GM18519 (cell line): ENCODE data around the gene ACTN4.
"Not testable (repeated sequence)": the region's sequence is repeated elsewhere in the genome, so short reads cannot be mapped to it uniquely, and the experiment has no call there.

ENCODE experiments used
- ATAC-seq: cut with Tn5 transposase; IDR thresholded peaks from one replicate; pipeline ENCODE4 v1.9.1; 2021; ENCODE audit warnings: mild to moderate bottlenecking, moderate library complexity; ENCODE audit not compliant: unreplicated experiment, low FRiP score

ACTN4 gene

DNA sequence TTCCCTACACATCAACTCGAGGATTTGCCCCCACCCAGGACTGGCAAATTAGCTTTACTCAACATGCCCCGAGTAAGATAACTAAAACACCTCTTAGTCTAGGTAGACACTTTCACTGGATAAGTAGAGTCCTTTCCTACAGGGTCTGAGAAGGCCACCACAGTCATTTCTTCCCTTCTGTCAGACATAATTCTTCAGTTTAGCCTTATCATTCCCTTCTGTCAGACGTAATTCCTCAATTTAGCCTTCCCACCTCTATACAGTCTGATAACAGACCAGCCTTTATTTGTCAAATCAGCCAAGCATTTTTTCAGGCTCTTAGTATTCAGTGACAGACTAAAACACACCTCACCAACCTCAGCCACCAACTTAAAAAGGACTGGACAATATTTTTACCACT lies 106.3 kb downstream of the ACTN4 start:
- not testable (repeated sequence) for ATAC-seq

DNA sequence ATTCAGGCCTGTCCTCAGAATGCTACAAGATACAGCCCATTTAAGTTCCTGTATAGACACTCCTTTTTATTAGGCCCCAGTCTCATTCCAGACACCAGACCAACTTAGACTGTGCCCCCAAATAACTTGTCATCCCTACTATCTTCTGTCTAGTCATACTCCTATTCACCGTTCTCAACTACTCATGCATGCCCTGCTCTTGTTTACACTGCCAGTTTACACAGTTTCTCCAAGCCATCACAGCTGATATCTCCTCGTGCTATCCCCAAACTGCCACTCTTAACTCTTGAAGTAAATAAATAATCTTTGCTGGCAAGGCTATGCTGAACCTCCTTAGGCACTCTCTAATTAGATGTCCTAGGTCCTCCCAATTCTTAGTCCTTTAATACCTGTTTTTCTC lies 106.7 kb downstream of the ACTN4 start:
- ATAC-seq = not testable (repeated sequence)

DNA sequence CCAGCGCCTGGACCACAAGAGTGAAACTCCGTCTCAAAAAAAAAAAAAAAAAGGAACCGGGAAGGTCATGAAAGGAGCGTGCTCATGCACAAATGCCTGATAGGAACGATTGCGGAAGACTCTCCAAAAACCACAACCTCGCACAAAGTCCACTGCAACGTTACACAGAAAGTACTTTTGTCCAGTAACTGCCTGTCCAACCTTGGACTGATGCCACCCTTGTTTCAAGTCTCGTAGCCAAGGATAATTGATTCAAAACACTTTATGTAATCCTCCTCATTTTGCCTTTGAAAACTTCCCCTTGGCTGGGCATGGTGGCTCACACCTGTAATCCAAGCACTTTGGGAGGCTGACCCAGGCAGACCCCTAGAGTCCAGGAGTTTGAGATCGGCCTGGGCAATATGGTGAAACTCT lies 112.1 kb downstream of the ACTN4 start:
- ATAC-seq = no peak

GRCh38 chr19:38760805-38761517 lies 113.5 kb downstream of the ACTN4 start:
- not testable (repeated sequence) for ATAC-seq

- ATAC-seq = not testable (repeated sequence)
Observed at GRCh38 chr19:38761884-38762389, 114.5 kb downstream of the ACTN4 start.

- no peak for ATAC-seq
Observed at GRCh38 chr19:38763795-38764220, 116.4 kb downstream of the ACTN4 start.

DNA sequence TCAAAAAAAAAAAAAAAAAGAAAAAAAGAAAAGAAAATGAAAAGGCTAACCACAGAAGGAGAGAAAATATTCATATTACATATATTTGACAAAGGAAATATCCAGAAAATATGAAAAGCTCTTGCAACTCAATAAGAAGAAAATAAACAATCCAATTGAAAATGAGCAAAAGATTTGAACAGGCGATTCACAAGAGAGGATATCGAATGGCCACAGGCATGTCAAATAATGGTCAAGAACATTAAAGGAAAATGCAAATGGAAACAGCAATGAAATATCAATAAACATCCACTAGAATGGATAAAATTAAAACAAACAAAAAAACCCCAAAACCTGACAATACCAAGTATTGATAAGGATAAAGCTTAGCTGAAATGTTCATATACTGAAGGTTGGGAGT lies 117.8 kb downstream of the ACTN4 start:
- no peak for ATAC-seq

GRCh38 chr19:38766276-38767047 lies 119.0 kb downstream of the ACTN4 start:
- no peak for ATAC-seq

GRCh38 chr19:38769635-38770211 lies 122.3 kb downstream of the ACTN4 start:
- ATAC-seq = no peak

DNA sequence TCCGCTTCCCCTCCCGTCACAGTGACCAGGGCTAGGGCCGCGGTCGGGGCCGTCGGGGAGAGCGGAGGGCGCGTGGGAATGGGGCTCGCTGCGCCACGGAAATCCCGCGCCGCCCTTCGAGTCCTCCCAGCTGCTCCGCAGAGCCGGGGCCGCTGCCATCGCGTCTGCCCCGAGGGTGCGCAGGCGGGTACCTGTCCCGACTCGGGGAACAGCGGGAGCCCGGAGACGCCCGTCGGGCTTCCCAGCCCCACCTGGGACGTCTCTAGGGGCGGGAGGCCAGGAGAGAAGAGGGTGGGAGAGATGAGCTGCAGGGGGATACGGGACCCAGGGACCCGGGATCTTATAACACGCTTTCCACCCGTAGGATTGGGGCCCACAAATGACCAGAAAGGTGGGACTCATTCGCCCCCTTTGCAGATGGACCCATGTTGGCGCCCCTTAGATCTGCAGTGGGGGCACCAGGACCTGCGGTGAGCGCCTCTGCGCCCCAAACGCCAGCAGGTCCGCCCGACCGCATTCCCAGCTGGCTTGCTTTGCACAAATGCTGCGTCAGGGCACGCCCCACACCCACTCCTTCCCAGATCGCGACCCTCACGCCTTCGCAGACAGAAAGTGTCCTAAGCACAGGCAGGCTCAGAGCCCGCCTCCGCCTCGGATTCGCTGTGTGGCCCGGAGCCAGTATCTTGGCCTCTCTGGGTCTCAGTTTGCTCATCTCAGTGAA lies 122.9 kb downstream of the ACTN4 start:
- not testable (repeated sequence) for ATAC-seq

DNA sequence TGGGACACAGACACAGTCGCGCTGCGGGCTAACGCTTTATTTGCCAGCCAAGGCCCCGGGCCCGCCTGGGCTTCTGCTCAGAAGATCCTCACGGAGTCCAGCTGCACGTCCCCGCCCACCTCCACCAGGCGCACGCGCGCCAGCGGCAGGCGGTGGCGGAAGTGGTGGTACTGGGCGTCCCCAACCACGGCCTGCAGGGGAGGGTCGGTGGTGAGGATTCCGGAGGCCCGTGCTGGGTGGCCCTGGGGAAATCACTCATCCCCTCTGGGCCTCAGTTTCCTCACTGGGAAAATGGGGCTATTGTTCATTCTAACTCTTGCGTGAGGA lies 123.5 kb downstream of the ACTN4 start:
- not testable (repeated sequence) for ATAC-seq

DNA sequence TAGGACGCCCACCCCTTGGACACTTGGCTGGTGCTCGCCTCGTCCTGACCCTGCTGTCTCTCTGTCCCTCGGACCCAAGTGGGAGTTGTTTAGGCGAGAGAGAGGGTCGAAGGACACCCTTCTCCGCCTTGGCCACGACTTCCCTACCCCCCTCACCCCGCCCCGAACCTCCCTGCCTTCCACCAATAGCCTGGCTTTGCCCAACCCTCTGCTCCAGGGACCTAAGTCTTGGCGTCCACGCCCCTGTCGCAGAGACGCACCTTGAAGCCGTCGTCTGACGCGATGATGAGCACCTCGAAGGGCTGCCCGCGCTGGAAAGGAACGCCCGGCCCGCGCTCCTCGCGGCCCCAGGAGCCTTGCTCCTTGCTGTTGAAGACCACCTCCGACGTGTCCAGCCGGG lies 124.1 kb downstream of the ACTN4 start:
- ATAC-seq = not testable (repeated sequence)

DNA sequence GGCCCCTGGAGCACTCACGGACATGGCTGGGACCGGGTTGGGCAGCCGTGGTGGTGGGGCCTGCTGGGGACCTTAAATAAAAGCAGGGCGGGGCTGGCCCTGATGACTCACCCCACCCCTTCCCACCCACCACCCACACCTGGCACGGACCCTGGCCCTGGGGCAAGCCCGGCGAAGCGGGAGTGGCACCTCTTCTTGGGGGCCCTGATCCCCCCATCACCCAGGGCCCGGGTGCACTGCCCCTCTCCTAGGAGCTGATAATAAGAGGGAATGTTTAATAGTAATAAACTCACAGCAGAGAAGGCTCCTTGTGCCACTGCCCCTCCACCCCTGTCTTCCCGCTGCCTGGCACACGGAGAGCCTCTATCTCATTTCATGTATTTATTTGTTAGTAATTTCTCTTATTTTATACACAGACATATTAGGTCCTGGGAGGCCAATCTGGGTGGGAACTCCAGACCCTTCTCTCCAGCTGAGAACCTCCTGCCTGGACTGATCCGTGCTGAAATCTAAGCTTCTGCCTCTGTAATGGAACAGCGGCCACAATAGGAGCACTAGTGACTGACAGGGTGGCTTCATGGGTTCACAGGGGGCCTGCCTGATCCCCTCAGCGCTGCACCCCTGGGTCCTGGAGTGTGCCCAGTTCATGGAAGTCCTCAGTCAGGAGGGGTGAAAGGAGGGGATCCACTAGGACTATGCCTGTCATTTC lies 126.2 kb downstream of the ACTN4 start, which contains the start of gene LGALS7:
Gene LGALS7, minus strand, starts transcription at position 49 of the 709 bp plus-strand sequence. Its CDS starts 25 bp downstream, at position 24.
- ATAC-seq = no peak

DNA sequence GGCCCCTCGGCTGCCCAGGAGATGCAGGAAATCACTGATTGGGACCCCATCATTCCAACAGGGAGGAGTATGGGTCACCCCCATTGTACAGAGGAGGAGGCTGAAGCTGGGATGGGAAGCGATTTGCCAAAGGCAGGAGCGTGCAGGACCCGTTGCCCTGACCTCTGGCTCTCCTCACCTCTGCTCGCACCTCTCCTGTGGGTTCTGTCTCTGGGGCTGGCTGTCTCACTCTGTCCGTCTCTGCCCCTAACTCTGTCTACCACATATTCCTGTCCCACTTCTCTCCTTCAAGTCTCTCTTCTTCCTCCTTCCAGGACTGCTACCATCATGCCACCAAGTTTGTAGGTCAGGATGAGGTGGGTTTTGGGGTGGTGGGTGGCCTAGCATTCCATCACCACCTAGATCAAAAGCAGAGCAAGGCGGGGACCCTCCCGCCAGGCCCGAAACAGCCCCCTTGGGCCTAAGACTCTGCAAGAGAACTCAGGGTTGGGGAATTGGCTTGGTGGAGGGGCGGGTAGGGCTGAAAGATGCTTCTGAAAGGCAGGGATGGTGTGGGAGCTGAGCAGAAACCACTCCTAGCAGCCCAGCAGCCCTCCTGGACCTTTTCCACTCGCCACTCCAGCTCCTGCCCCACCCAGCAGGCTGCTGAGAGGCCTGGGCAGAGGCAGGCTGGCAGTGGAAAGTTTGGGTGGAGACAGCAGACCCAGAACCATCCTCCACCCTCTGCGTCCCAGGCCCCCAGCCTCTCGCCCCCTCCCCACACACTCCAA lies 126.9 kb downstream of the ACTN4 start:
- no peak for ATAC-seq

GRCh38 chr19:38778733-38779132 lies 131.3 kb downstream of the ACTN4 start:
- ATAC-seq = no peak

GRCh38 chr19:38780443-38780842 lies 133.0 kb downstream of the ACTN4 start:
- no peak for ATAC-seq

DNA sequence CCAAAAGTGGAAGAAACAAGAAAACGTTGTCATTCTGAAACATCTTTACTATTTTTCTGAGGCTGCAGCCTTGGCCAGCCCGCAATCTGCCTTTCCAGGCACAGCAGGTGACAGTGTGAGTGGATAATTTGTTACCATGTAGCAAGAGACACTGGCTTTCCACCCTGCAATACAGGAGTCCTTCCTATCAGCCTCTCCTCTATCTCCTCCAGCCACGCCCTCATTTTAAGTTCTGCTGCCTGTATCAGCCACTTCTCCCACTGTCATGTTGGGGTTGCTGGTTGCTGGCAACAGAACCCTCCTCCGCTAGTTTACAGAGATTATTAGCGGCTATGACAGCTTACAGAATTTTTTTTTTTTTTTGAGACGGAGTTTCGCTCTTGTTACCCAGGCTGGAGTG lies 133.6 kb downstream of the ACTN4 start:
- ATAC-seq = no peak
